Stimulated activated naive CD4-positive, alpha-beta T cell (primary cell): ENCODE data around the gene BAIAP2L2.

Experiments used
- DNase-seq, 6 experiments: peaks; one replicate each; lab custom pipeline; 2025; lab: John Stamatoyannopoulos, UW

The BAIAP2L2 gene

GRCh38 chr22:38067761-38068360, 42.6 kb downstream of the BAIAP2L2 start:
- DNase-seq, result no peak

GRCh38 chr22:38067028-38067415, 43.5 kb downstream of the BAIAP2L2 start:
- DNase-seq, result no peak

- no peak for DNase-seq
Measured at GRCh38 chr22:38066381-38067027, 44.0 kb downstream of the BAIAP2L2 start.

DNA sequence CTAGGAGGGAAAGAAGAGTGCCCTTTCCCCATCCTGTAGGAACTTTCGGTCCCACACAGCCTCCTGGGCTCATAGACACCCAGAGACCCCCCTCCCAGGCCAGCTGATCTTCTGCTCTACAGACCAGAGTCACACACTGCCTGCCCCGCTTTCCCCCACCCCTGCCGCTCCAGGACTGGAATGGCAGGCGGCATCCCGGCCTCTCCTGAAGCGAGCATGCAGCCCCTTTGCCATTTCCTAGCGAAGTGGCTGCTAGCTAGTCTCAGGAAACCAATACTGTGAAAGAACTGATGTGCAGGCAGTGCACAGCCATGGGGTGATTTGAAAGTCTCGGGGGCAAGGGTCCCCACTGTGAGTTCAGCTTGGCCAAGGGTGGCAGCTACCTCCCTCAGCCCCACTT, 44.9 kb downstream of the BAIAP2L2 start:
- no peak for DNase-seq

GRCh38 chr22:38062791-38063190, 47.7 kb downstream of the BAIAP2L2 start:
- no peak for DNase-seq

- peak; percentile 68 to 89 (median 81) for DNase-seq
Measured at GRCh38 chr22:38056969-38057891, 53.3 kb downstream of the BAIAP2L2 start, which contains the start of gene PICK1. Gene PICK1, plus strand, starts transcription at chr22:38057404. Its CDS starts 406 bp downstream, at chr22:38057810.

DNA sequence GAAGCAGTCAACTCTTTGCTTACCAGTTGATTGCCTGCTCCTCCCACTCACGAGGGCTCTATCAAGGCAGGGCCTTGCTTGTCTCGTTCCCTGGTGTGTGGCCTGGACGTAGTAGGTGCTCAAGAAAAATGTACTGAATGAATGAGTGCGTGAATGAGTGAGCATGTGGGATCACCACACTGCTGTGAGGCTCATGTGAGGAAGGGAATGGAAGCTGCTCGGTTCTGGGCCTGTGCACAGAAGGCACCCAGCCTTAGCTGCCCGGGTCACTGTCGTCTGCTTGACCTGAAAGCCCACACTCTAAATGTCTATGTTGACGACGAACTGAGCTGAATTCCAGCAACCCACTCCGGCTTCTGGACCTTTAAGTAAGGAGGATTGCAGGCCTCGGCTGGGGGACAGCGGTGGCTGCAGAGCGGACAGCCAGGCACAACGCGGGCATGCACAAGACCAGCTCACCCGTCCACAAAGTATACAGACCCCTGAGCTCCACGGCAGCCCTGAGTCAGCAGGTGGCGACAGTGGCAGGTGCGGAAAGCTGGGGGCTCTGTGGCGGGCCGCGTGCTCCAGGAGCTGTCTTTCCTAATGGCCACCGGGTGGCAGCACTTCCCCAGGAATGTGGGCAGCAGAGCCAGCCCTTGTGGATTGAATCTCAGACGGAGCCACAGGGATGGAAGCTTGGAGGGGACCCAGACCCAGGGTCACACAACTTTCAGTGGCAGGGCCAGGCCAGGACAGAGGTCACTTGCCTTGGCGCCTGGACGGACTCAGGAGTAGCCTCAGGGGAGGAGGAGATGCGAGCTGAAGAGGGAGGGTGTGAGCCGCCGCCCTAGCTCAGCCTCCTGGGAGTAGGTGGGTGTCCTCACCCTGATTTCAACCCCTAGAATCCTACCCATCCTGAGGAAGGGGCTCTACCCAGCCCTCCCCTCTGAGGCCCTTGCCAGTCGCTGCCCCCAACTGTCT, 58.3 kb downstream of the BAIAP2L2 start:
- DNase-seq, result peak; percentile 52 to 71 (median 66)

- DNase-seq, result no peak
Measured at GRCh38 chr22:38051261-38051660, 59.2 kb downstream of the BAIAP2L2 start.

GRCh38 chr22:38050720-38051119, 59.8 kb downstream of the BAIAP2L2 start:
- no peak for DNase-seq

- no peak for DNase-seq
Measured at GRCh38 chr22:38049812-38050619, 60.5 kb downstream of the BAIAP2L2 start.

DNA sequence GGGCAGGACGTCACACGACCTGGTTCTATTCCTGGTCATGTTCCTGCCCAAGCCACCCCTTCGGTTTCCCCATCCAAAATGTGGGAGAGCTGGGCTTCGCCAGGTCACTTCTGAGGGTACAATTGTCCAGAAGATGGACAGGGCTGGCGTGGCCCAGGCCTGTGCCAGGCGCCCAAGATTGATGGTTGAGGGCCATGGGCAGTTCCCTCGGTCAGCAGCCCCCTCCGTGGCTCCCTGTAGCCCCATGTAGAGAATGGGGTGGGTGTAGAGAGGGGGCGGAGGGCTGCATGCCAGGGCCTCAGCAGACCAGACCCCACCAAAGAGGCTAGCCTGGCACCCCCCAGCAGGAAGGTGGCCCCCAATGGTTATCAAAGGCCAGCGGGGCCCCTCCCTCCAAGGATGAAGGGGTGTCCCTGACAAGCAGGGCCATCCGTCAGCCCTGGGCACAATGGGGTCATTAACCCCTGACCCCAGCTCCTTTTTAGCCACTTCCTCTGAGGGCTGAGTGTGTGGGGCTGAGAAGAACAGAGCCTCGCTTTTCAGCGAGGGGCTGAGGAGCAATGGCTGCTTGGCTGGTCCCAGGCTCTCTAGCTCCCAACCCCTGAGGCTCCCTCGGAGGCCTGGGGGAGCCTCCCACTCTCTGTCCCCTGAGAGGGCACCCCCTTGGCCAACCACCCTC, 64.3 kb downstream of the BAIAP2L2 start:
- no peak for DNase-seq

DNA sequence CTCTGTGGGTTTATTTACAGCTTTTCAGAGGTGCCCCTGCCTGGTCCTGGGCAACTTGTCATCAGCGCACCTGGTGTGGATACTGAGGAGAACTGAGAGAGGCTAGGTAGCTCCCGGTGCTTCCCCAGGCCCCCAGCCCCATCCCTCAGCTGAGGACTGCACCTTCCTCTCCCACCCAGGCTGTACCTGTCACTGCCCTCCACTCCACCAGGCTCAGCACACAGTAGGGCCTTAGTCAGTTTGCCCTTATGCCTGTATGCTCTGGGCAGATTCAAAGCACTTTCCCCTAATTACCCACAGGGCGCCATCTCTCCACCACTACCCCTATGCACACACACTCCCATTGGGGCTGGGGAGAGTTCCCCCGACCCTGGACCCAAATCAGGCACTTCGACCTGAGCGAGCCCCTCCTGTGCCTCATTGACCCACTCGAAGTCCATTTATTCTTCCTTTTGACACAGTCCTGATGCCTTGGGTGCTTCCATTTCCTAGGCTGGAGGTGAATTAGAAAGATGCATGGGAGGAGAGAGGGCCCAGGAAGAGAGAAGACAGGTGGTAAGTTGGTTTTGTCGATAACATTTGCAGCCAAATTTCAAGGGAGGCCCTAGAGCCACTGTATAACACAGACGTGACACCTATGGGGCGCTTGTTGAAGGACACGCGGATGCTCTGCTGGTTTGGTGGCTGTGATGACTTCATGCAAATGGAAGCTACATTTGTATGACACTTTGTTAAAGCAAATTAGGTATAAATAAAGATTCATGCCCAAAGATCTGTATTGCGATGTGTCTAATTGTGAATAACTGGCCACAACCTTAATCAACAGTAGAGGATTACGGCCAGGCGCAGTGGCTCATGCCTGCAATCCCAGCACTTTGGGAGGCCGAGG, 67.1 kb downstream of the BAIAP2L2 start:
- DNase-seq, result no peak

- no peak for DNase-seq
Measured at GRCh38 chr22:38042488-38042790, 68.0 kb downstream of the BAIAP2L2 start.

DNA sequence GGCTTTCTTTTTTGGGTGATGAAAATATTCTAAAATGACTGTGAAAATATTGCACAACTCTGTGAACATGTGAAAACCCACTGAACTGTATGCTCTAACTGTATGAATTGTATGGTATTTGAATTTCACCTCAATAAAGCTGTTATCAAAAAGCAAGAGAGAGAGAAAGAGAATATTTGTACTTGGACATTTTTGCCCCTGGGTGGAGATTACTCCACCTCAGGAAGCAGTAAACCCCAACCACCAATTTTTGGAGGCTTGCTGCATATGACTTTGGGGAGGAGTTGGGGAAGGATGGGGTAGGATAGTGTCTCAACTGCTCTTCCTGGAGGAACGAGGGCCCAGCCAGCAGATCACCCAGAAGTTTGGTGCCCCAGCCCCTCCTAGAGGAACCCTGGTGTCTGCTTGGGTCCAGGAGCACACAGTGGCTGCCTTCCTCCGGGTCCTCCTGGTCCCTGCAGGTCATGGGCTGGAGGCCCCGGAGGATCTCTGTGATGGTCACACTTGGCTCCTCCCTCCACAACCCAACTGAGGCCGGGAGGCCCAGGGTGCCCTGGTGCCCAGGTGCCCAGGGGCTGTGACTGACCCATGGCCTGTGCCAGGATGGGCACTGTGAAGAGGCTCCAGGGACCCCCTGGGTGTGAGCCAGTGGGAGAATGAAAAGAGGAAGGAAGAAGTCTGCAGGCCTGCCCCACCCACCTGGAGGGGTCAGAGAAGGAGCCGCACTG, 68.6 kb downstream of the BAIAP2L2 start:
- DNase-seq, result no peak

DNA sequence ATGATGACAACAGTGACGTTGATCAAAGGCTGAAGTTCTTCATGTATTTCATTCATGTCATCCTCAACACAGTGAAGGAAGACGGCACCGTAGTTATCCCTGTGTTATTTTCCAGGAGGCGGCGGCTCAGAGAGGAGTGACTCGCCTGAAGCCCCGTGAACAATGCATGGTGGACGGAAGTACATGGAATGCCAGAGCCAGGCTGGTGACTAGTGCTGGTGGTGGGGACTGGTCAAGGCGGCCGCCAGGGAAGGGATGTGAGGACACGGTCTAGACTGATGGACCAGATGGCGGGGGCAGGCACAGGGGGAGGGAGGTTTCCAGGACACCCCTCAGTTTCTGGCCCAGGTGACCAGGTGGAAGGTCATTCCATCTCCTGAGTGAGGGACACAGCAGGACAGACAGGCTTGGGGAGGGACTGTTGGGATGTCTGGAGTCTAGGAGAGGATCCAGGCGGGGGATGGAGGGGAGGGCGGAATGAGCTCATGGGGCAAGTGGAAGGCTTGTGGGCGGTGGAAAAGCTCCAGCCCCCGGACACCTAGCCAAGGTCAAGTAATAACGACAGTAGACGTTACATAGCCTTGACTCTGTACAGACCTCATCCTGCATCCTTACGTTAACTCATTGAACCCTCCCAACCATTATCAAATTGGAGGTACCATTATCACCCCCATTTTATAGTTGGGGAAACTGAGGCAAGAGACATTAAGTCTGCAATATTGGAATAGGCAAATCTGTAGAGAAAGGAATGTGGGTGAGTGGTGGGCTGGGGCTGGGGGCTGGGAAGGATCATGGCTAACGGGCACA, 69.3 kb downstream of the BAIAP2L2 start:
- DNase-seq, result no peak

GRCh38 chr22:38038890-38039812, 71.3 kb downstream of the BAIAP2L2 start:
- no peak for DNase-seq

GRCh38 chr22:38038426-38038825, 72.1 kb downstream of the BAIAP2L2 start:
- DNase-seq, result no peak
